IMR-90 (cell line): ENCODE results near the gene FRMD6. TPM values are rescaled to one million over a fixed set of nuclear protein-coding genes. Genes with fewer than 3 reads are reported as not detected.

ENCODE experiments used
- ATAC-seq: fragments of 200-7000 bp; cut with Tn5 transposase; 2 replicates; pipeline ENCODE4 v1.9.1; 2020; ENCODE audit warnings: low read depth, mild to moderate bottlenecking, moderate library complexity
- BruUV-seq: library from RNA; stranded (reverse); fragments of 400-500 nt; replicated peaks from 2 replicates; lab custom pipeline; 2021; lab: Mats Ljungman, UMichigan
- CTCF ChIA-PET: fragments of 300-600 bp; formaldehyde crosslinking; extraction: SDS; loops from one replicate; lab custom pipeline; 2021; ENCODE audit warnings: antibody characterized with exemption; lab: Yijun Ruan, JAX
- POLR2A ChIA-PET: fragments of 300-600 bp; sonication (Branson Sonifier 250); formaldehyde crosslinking; loops from one replicate; lab custom pipeline; 2022; ENCODE audit warnings: antibody characterized with exemption; ENCODE audit not compliant: unreplicated experiment; lab: Charles Lee
- DNase-seq: peaks from one replicate; pipeline ENCODE4 v3.0.0; 2013
- H2AFZ ChIP-seq: replicated peaks from 2 replicates; pipeline ENCODE3; 2013; ENCODE audit warnings: low read length, mild to moderate bottlenecking; ENCODE audit not compliant: poor library complexity
- H2AK5ac ChIP-seq: 2 replicates; pipeline ENCODE4 v1.6.1; 2013; ENCODE audit warnings: low read depth, low read length, inconsistent platforms
- H2AK9ac ChIP-seq: replicated peaks from 2 replicates; pipeline ENCODE3; 2013; ENCODE audit warnings: mild to moderate bottlenecking, low read depth, low read length, moderate library complexity; ENCODE audit not compliant: poor library complexity
- H2BK120ac ChIP-seq: 2 replicates; pipeline ENCODE4 v1.6.1; 2013; ENCODE audit warnings: low read depth, low read length, inconsistent platforms
- H2BK15ac ChIP-seq: 3 replicates; pipeline ENCODE4 v1.6.1; 2013; ENCODE audit warnings: low read depth, low read length, inconsistent platforms
- H2BK20ac ChIP-seq: 2 replicates; pipeline ENCODE4 v1.6.1; 2013; ENCODE audit warnings: low read depth, mild to moderate bottlenecking, inconsistent platforms, low read length, moderate library complexity
- H2BK5ac ChIP-seq: 2 replicates; pipeline ENCODE4 v1.6.1; 2013; ENCODE audit warnings: mild to moderate bottlenecking, low read depth, low read length, inconsistent platforms; ENCODE audit not compliant: poor library complexity, severe bottlenecking
- H3K14ac ChIP-seq: replicated peaks from 2 replicates; pipeline ENCODE4 v1.6.1; 2013; ENCODE audit warnings: low read depth, low read length, inconsistent platforms
- H3K18ac ChIP-seq: 2 replicates; pipeline ENCODE4 v1.6.1; 2013; ENCODE audit warnings: low read depth, low read length, control low read depth
- H3K23ac ChIP-seq: 2 replicates; pipeline ENCODE4 v1.6.1; 2013; ENCODE audit warnings: low read depth, low read length, inconsistent platforms
- H3K27ac ChIP-seq: 2 replicates; pipeline ENCODE4 v1.5.1; 2013; ENCODE audit warnings: mild to moderate bottlenecking, control low read depth, low read length; ENCODE audit not compliant: insufficient read depth
- H3K27me3 ChIP-seq: 2 replicates; pipeline ENCODE4 v1.6.1; 2013; ENCODE audit warnings: low read length; ENCODE audit not compliant: control insufficient read depth, insufficient read depth
- H3K36me3 ChIP-seq: 2 replicates; pipeline ENCODE4 v1.6.1; 2013; ENCODE audit warnings: low read length, mixed read lengths; ENCODE audit not compliant: control insufficient read depth, insufficient read depth
- H3K4ac ChIP-seq: 2 replicates; pipeline ENCODE4 v1.6.1; 2013; ENCODE audit warnings: low read depth, low read length, inconsistent platforms
- H3K4me1 ChIP-seq: 2 replicates; pipeline ENCODE4 v1.6.1; 2013; ENCODE audit warnings: low read length, mixed read lengths; ENCODE audit not compliant: control insufficient read depth, insufficient read depth
- H3K4me2 ChIP-seq: 2 replicates; pipeline ENCODE4 v1.6.1; 2013; ENCODE audit warnings: low read depth, mild to moderate bottlenecking, control low read depth, low read length, moderate library complexity
- H3K4me3 ChIP-seq: 2 replicates; pipeline ENCODE4 v1.5.1; 2013; ENCODE audit warnings: low read depth, mild to moderate bottlenecking, control low read depth, low read length, moderate library complexity; ENCODE audit not compliant: insufficient read depth
- H3K56ac ChIP-seq: 2 replicates; pipeline ENCODE4 v1.6.1; 2013; ENCODE audit warnings: low read length, inconsistent platforms; ENCODE audit not compliant: insufficient read depth; ENCODE audit errors: extremely low read depth
- H3K79me1 ChIP-seq, 2 experiments: 2 replicates each; pipeline ENCODE4 v1.6.1; 2013; ENCODE audit warnings: low read length in 2 of 2, inconsistent platforms in 1 of 2, low read depth in 1 of 2
- H3K9ac ChIP-seq: 2 replicates; pipeline ENCODE4 v1.6.1; 2013; ENCODE audit warnings: low read depth, low read length, control low read depth
- H3K9me1 ChIP-seq: 2 replicates; pipeline ENCODE4 v1.6.1; 2013; ENCODE audit warnings: low read length, inconsistent platforms; ENCODE audit not compliant: insufficient read depth
- H3K9me3 ChIP-seq: 2 replicates; pipeline ENCODE4 v1.6.1; 2013; ENCODE audit warnings: low read length; ENCODE audit not compliant: control insufficient read depth, insufficient read depth
- H4K20me1 ChIP-seq: 2 replicates; pipeline ENCODE4 v1.6.1; 2013; ENCODE audit warnings: low read length, inconsistent platforms; ENCODE audit not compliant: insufficient read depth
- H4K5ac ChIP-seq: 2 replicates; pipeline ENCODE4 v1.6.1; 2013; ENCODE audit warnings: mild to moderate bottlenecking, low read depth, low read length, control low read depth
- H4K8ac ChIP-seq, 2 experiments: 2 replicates each; pipeline ENCODE4 v1.6.1; 2013; ENCODE audit warnings: low read depth in 2 of 2, low read length in 2 of 2, control low read depth in 1 of 2, inconsistent platforms in 1 of 2
- H4K91ac ChIP-seq: 2 replicates; pipeline ENCODE4 v1.6.1; 2013; ENCODE audit warnings: low read depth, low read length, inconsistent platforms; ENCODE audit not compliant: insufficient read depth
- CEBPB ChIP-seq: IDR thresholded peaks from 2 replicates; pipeline ENCODE4 v1.6.1; 2012; ENCODE audit warnings: low read depth, low read length, improper control_type of control experiment
- NFE2L2 ChIP-seq: fragments of 150-350 bp; IDR thresholded peaks from 2 replicates; pipeline ENCODE4 v1.6.1; 2016; ENCODE audit warnings: low read depth, mild to moderate bottlenecking, low read length
- SMC3 ChIP-seq: fragments of 150-350 bp; IDR thresholded peaks from 2 replicates; pipeline ENCODE4 v1.6.1; 2016; ENCODE audit warnings: low read depth, mild to moderate bottlenecking, antibody characterized with exemption, low read length, moderate library complexity
- WGBS, 2 experiments: methylation state at CpG; one replicate each; pipeline versions ENCODE4 v1.1.5 to v1.1.7; 2013; ENCODE audit warnings: missing lambda C conversion rate in 2 of 2; ENCODE audit not compliant: insufficient read length in 1 of 2; ENCODE audit errors: extremely low coverage in 2 of 2; 5-methylcytosine and 5-hydroxymethylcytosine counted together
- dilution Hi-C: fragments of 300-500 bp; cut with HindIII; formaldehyde crosslinking; loops from one replicate; pipeline ENCODE4 v1.14.3; 2018; ENCODE audit warnings: low sequenced_read_pairs; ENCODE audit not compliant: unreplicated experiment
- in situ Hi-C: fragments of 300-500 bp; cut with MboI; formaldehyde crosslinking; loops from 3 replicates; pipeline ENCODE4 v1.14.3; 2019; ENCODE audit warnings: low sequenced_read_pairs, inconsistent platforms, mixed read lengths
- intact Hi-C: fragments of 100-400 bp; cut with micrococcal nuclease; formaldehyde crosslinking; loops from 2 replicates; pipeline ENCODE4 v1.10.0; 2022
- polyA plus RNA-seq, 3 experiments: library from polyadenylated mRNA; depleted of rRNA; stranded (reverse); fragments of >200 nt; gene quantifications; 2 replicates each; pipeline ENCODE4 v1.2.3, GENCODE V29; 2012; ENCODE audit warnings: low replicate concordance in 1 of 3
- total RNA-seq: library from RNA; depleted of rRNA; stranded (reverse); fragments of >200 nt; gene quantifications from 2 replicates; pipeline ENCODE4 v1.2.3, GENCODE V29; 2012
- TF ChIP-seq, protein P1 (sequence below): fragments of 150-350 bp; IDR thresholded peaks from 2 replicates; pipeline ENCODE4 v1.6.1; 2017; ENCODE audit warnings: mild to moderate bottlenecking, antibody characterized with exemption, low read length, low read depth
- TF ChIP-seq, protein P2 (sequence below): fragments of 150-350 bp; IDR thresholded peaks from 2 replicates; pipeline ENCODE4 v1.6.1; 2016; ENCODE audit warnings: low read depth, mild to moderate bottlenecking, low read length, moderate library complexity, borderline replicate concordance

FRMD6 gene
- total and polyA plus RNA-seq, 2 of the 4 experiments (the other 2 are of a cell fraction) = 243 to 682 TPM

DNA sequence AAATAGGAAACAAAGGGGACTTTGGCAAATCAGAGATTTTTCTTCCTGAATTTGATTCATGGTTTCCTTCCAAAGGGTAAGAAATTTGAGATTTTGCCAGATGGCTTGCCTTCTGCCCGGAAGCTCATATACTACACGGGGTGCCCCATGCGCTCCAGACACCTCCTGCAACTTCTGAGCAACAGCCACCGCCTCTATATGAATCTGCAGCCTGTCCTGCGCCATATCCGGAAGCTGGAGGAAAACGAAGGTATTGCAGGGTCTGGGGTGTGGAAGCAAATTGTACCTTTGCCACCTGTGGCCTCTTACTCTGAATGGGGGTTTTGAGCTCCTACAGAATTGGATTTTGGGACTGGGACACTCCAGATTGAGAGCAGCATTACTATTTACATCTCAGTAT, 63.5 kb downstream of the FRMD6 start:
- peak overlapping the region; percentile 35; the same call in 1 of the 2 replicates for H3K23ac ChIP-seq
- in situ Hi-C loops = no loop called here
- H3K79me1 ChIP-seq = peaks cover 29 to 68% of the 10 kb centered on the region in 2 experiments
- H2AK5ac ChIP-seq = no peak overlapping the region
- no peak overlapping the region for H2BK20ac ChIP-seq
- dilution Hi-C loops = no loop called here
- no peak overlapping the region for H2BK15ac ChIP-seq
- no peak overlapping the region for H4K8ac ChIP-seq
- H2AFZ ChIP-seq = no peak overlapping the region
- no TSS peak for BruUV-seq
- H3K18ac ChIP-seq = no peak overlapping the region
- intact Hi-C loops = no loop called here
- H2BK120ac ChIP-seq = no peak overlapping the region
- H4K5ac ChIP-seq = no peak overlapping the region
- CTCF ChIA-PET = no interaction called here
- H3K4me1 ChIP-seq = peaks cover 3% of the 10 kb centered on the region
- WGBS, 2 experiments = no CpG with 5 or more reads among the region's 7 CpGs
- no peak overlapping the region for H3K9ac ChIP-seq
- no peaks in the 10 kb centered on the region for H3K9me3 ChIP-seq
- DNase-seq (no peak), ATAC-seq (no peak)
- peaks cover 20% of the 10 kb centered on the region; the same call in 1 of the 2 replicates for H4K20me1 ChIP-seq
- no peak overlapping the region for H2AK9ac ChIP-seq
- H3K36me3 ChIP-seq = peaks cover 42% of the 10 kb centered on the region
- H4K91ac ChIP-seq = no peak overlapping the region
- H3K14ac ChIP-seq = no peak overlapping the region
- no peak overlapping the region for H3K4me3 ChIP-seq
- TF ChIP-seq SMC3 (no peak), NFE2L2 (no peak), CEBPB (no peak)
- TF ChIP-seq, protein P1, sequence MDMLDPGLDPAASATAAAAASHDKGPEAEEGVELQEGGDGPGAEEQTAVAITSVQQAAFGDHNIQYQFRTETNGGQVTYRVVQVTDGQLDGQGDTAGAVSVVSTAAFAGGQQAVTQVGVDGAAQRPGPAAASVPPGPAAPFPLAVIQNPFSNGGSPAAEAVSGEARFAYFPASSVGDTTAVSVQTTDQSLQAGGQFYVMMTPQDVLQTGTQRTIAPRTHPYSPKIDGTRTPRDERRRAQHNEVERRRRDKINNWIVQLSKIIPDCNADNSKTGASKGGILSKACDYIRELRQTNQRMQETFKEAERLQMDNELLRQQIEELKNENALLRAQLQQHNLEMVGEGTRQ = no peak
- TF ChIP-seq, protein P2, sequence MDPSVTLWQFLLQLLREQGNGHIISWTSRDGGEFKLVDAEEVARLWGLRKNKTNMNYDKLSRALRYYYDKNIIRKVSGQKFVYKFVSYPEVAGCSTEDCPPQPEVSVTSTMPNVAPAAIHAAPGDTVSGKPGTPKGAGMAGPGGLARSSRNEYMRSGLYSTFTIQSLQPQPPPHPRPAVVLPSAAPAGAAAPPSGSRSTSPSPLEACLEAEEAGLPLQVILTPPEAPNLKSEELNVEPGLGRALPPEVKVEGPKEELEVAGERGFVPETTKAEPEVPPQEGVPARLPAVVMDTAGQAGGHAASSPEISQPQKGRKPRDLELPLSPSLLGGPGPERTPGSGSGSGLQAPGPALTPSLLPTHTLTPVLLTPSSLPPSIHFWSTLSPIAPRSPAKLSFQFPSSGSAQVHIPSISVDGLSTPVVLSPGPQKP = no peak
- no peaks in the 10 kb centered on the region for H3K27me3 ChIP-seq
- POLR2A ChIA-PET = no interaction called here
- no peaks in the 10 kb centered on the region; the same call in 1 of the 2 replicates for H3K9me1 ChIP-seq
- no peak overlapping the region for H3K27ac ChIP-seq
- H3K4me2 ChIP-seq = no peak overlapping the region
- H2BK5ac ChIP-seq = no peak overlapping the region
- H3K4ac ChIP-seq = no peak overlapping the region
- no peak overlapping the region for H3K56ac ChIP-seq
